CD4-positive, alpha-beta T cell (primary cell): ENCODE measurements around the gene S100A3. TPM values are rescaled to one million over a fixed set of nuclear protein-coding genes. Genes with fewer than 3 reads are reported as not detected.
A peak's percentile ranks its signal among the peaks of the same experiment; 100 is the strongest.

Source experiments
- ATAC-seq: fragments of 200-7000 bp; cut with Tn5 transposase; one replicate; pipeline ENCODE4 v1.10.0; 2022; ENCODE audit warnings: mild to moderate bottlenecking; ENCODE audit not compliant: poor library complexity
- CTCF ChIA-PET: fragments of 350-600 bp; sonication (Branson Sonifier 250); formaldehyde crosslinking; loops from one replicate; lab custom pipeline; 2021; ENCODE audit warnings: antibody characterized with exemption, inconsistent platforms; lab: Charles Lee
- POLR2A ChIA-PET: fragments of 350-600 bp; sonication (Branson Sonifier 250); formaldehyde crosslinking; loops from one replicate; lab custom pipeline; 2021; ENCODE audit warnings: antibody characterized with exemption, inconsistent platforms; lab: Charles Lee
- DNase-seq, 14 experiments: peaks; one replicate each; pipeline ENCODE4 v3.0.0-alpha.2; 2013 to 2020; ENCODE audit warnings: mixed read lengths in 2 of 14
- H3K27ac ChIP-seq, 2 donors: one replicate each; pipeline versions ENCODE4 v1.5.1 to v1.7.0; 2013; ENCODE audit warnings: low read length in 2 of 2, low read depth in 1 of 2, mild to moderate bottlenecking in 1 of 2
- H3K27me3 ChIP-seq, 2 experiments: 1 replicate in 1 of 2; 2 replicates in 1 of 2; pipeline versions ENCODE4 v1.6.1 to v1.7.0; 2013; ENCODE audit warnings: low read length in 2 of 2, control low read depth in 1 of 2, mild to moderate bottlenecking in 1 of 2, moderate library complexity in 1 of 2; ENCODE audit not compliant: insufficient read depth in 2 of 2, control insufficient read depth in 1 of 2
- H3K36me3 ChIP-seq: one replicate; pipeline ENCODE4 v1.6.1; 2013; ENCODE audit warnings: low read length, control low read depth; ENCODE audit not compliant: insufficient read depth
- H3K4me1 ChIP-seq: one replicate; pipeline ENCODE4 v1.6.1; 2013; ENCODE audit warnings: low read length, control low read depth; ENCODE audit not compliant: insufficient read depth
- H3K4me3 ChIP-seq: one replicate; pipeline ENCODE4 v1.5.1; 2013; ENCODE audit warnings: mild to moderate bottlenecking, low read length, moderate library complexity
- H3K9me3 ChIP-seq, 2 experiments: 1 replicate in 1 of 2; 2 replicates in 1 of 2; pipeline versions ENCODE4 v1.6.1 to v1.7.0; 2013; ENCODE audit warnings: low read length in 2 of 2, mild to moderate bottlenecking in 2 of 2, control low read depth in 1 of 2, moderate library complexity in 1 of 2; ENCODE audit not compliant: control insufficient read depth in 1 of 2, insufficient read depth in 1 of 2
- H3K27ac Mint-ChIP-seq: one replicate; pipeline ENCODE4 v1.8.0; 2020; ENCODE audit warnings: mixed read lengths
- H3K27me3 Mint-ChIP-seq: one replicate; pipeline ENCODE4 v1.8.0; 2021; ENCODE audit warnings: mixed read lengths
- H3K36me3 Mint-ChIP-seq: one replicate; pipeline ENCODE4 v1.8.0; 2021; ENCODE audit warnings: low read depth, mixed read lengths
- H3K4me1 Mint-ChIP-seq: one replicate; pipeline ENCODE4 v1.8.0; 2021; ENCODE audit warnings: low read depth, mixed read lengths
- H3K4me3 Mint-ChIP-seq: one replicate; pipeline ENCODE4 v1.8.0; 2020; ENCODE audit warnings: mild to moderate bottlenecking, mixed read lengths
- H3K9me3 Mint-ChIP-seq: one replicate; pipeline ENCODE4 v1.8.0; 2020; ENCODE audit warnings: mixed read lengths
- intact Hi-C, 2 experiments: fragments of 100-400 bp; cut with DNase I in 1 of 2; cut with micrococcal nuclease in 1 of 2; formaldehyde crosslinking; loops; one replicate each; pipeline versions ENCODE4 v1.15.1 to v1.9.0; 2023 to 2025; cut with DNase I, micrococcal nuclease
- total RNA-seq, 174 experiments: library from RNA in 2 of 174; stranded (reverse) in 2 of 174; gene quantifications; one replicate each; pipeline ENCODE4 v1.2.3 and lab custom pipeline; 2021 to 2026
- TF ChIP-seq, protein P1 (sequence below): fragments of 200-600 bp; IDR thresholded peaks from one replicate; pipeline ENCODE4 v1.8.0; 2022; ENCODE audit warnings: antibody characterized with exemption, mild to moderate bottlenecking

The S100A3 gene
- total RNA-seq, 2 experiments from 2014 or later = not detected

GRCh38 chr1:153546796-153547559 is 2.1 kb downstream of the S100A3 start:
- POLR2A ChIA-PET = interaction anchor here (2.4 to 4.4 kb wide), 3 partner anchors 13 to 87 kb away, joined by 14 to 246 read pairs (median 40); partner anchors contain the start of genes CHTOP and S100A6
- H3K4me3 Mint-ChIP-seq = peak overlapping the region; percentile 88
- H3K36me3 Mint-ChIP-seq = peaks cover 34% of the 10 kb centered on the region
- peaks cover 56% of the 10 kb centered on the region for H3K4me1 Mint-ChIP-seq
- DNase-seq = no peak
- H3K27me3 Mint-ChIP-seq = no peaks in the 10 kb centered on the region
- CTCF ChIA-PET = interaction anchor here (1.4 to 6.4 kb wide), 2 partner anchors 13 to 22 kb away, joined by 3 to 55 read pairs; partner anchors contain the start of gene S100A6
- H3K4me1 ChIP-seq = peaks cover 71% of the 10 kb centered on the region
- intact Hi-C loops = loop anchor here in 1 of 2 experiments (2.0 to 5.0 kb wide), 2 partner anchors 20 to 85 kb away; partner anchors contain the start of gene CHTOP
- no peaks in the 10 kb centered on the region for H3K9me3 ChIP-seq
- no peaks in the 10 kb centered on the region for H3K9me3 Mint-ChIP-seq
- TF ChIP-seq, protein P1, sequence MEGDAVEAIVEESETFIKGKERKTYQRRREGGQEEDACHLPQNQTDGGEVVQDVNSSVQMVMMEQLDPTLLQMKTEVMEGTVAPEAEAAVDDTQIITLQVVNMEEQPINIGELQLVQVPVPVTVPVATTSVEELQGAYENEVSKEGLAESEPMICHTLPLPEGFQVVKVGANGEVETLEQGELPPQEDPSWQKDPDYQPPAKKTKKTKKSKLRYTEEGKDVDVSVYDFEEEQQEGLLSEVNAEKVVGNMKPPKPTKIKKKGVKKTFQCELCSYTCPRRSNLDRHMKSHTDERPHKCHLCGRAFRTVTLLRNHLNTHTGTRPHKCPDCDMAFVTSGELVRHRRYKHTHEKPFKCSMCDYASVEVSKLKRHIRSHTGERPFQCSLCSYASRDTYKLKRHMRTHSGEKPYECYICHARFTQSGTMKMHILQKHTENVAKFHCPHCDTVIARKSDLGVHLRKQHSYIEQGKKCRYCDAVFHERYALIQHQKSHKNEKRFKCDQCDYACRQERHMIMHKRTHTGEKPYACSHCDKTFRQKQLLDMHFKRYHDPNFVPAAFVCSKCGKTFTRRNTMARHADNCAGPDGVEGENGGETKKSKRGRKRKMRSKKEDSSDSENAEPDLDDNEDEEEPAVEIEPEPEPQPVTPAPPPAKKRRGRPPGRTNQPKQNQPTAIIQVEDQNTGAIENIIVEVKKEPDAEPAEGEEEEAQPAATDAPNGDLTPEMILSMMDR = no peak
- peak overlapping the region; percentile 98 for H3K27ac Mint-ChIP-seq
- H3K4me3 ChIP-seq = no peak overlapping the region
- no peak for ATAC-seq
- H3K36me3 ChIP-seq = peaks cover 26% of the 10 kb centered on the region
- no peaks in the 10 kb centered on the region for H3K27me3 ChIP-seq
- peak overlapping the region; percentile 83 to 85 for H3K27ac ChIP-seq

GRCh38 chr1:153546371-153546770 is 2.7 kb downstream of the S100A3 start:
- no peaks in the 10 kb centered on the region for H3K27me3 Mint-ChIP-seq
- peaks cover 77% of the 10 kb centered on the region for H3K4me1 ChIP-seq
- H3K27ac ChIP-seq = peak overlapping the region; percentile 83 to 85
- H3K9me3 Mint-ChIP-seq = no peaks in the 10 kb centered on the region
- POLR2A ChIA-PET = interaction anchor here (1.3 to 4.4 kb wide), 4 partner anchors 12 to 237 kb away, joined by 3 to 246 read pairs (median 27); partner anchors contain the start of genes CHTOP and S100A6
- H3K36me3 ChIP-seq = peaks cover 26% of the 10 kb centered on the region
- H3K27ac Mint-ChIP-seq = peak overlapping the region; percentile 98
- H3K36me3 Mint-ChIP-seq = peaks cover 38% of the 10 kb centered on the region
- no peak for DNase-seq
- peaks cover 62% of the 10 kb centered on the region for H3K4me1 Mint-ChIP-seq
- H3K27me3 ChIP-seq = no peaks in the 10 kb centered on the region
- ATAC-seq = no peak
- CTCF ChIA-PET = interaction anchor here (0.6 to 6.4 kb wide), 3 partner anchors 13 to 36 kb away, joined by 4 to 55 read pairs (median 7); partner anchors contain the start of gene S100A6
- TF ChIP-seq, protein P1 = no peak
- H3K9me3 ChIP-seq = no peaks in the 10 kb centered on the region
- H3K4me3 ChIP-seq = peak overlapping the region; percentile 82
- intact Hi-C loops = loop anchor here in 1 of 2 experiments (2.0 to 5.0 kb wide), 2 partner anchors 20 to 86 kb away; partner anchors contain the start of gene CHTOP
- peak overlapping the region; percentile 88 for H3K4me3 Mint-ChIP-seq
